H1 (cell line): ENCODE measurements around the gene KRT72. TPM values are rescaled to one million over a fixed set of nuclear protein-coding genes. Genes with fewer than 3 reads are reported as not detected.

Source experiments
- EZH2 ChIP-seq: fragments of 200-600 bp; sonication (generic); IDR thresholded peaks from 2 replicates; pipeline ENCODE4 v1.7.1; 2012; ENCODE audit warnings: low read depth, mild to moderate bottlenecking, moderate library complexity, low read length, inconsistent platforms; ENCODE audit not compliant: severe bottlenecking
- HDAC2 ChIP-seq, 2 experiments: fragments of 300-600 bp in 1 of 2; sonication (generic) in 1 of 2; IDR thresholded peaks; 2 replicates each; pipeline ENCODE4 v1.6.1; 2011 to 2012; ENCODE audit warnings: low read depth in 2 of 2, low read length in 2 of 2, mild to moderate bottlenecking in 2 of 2, moderate library complexity in 2 of 2, borderline replicate concordance in 1 of 2, inconsistent platforms in 1 of 2
- POLR2A ChIP-seq, 2 experiments: IDR thresholded peaks; 1 replicate in 1 of 2; 2 replicates in 1 of 2; pipeline ENCODE4 v1.6.1; 2011; ENCODE audit warnings: low read depth in 2 of 2, low read length in 2 of 2, mild to moderate bottlenecking in 2 of 2; ENCODE audit errors: control extremely low read depth in 1 of 2
- polyA plus RNA-seq, 7 experiments: library from polyadenylated mRNA; depleted of rRNA in 3 of 7; stranded (reverse) in 5 of 7; unstranded in 2 of 7; fragments of >200 nt in 5 of 7; fragments of 200-250 nt in 2 of 7; gene quantifications; 1 replicate in 5 of 7; 2 replicates in 1 of 7; 4 replicates in 1 of 7; pipeline versions ENCODE4 v1.2.1 to v1.2.3, GENCODE V29; 2011 to 2013; ENCODE audit warnings: missing spikeins in 2 of 7, mixed read lengths in 2 of 7
- total RNA-seq: library from RNA; stranded (reverse); fragmentation: NEBNext Ultra II Directional; extraction: Animal tissue kit (Norgen Biotek cat#: 25700); gene quantifications from 2 replicates; pipeline ENCODE4 v1.2.1, GENCODE V29; 2021
- TF ChIP-seq, protein P1 (sequence below): IDR thresholded peaks from 2 replicates; pipeline ENCODE4 v1.6.1; 2012; ENCODE audit warnings: inconsistent platforms

The KRT72 gene
- total and polyA plus RNA-seq, 2 of the 8 experiments (the other 6 are each of a cell fraction or from before 2014, with no cell fraction given), result not detected

DNA sequence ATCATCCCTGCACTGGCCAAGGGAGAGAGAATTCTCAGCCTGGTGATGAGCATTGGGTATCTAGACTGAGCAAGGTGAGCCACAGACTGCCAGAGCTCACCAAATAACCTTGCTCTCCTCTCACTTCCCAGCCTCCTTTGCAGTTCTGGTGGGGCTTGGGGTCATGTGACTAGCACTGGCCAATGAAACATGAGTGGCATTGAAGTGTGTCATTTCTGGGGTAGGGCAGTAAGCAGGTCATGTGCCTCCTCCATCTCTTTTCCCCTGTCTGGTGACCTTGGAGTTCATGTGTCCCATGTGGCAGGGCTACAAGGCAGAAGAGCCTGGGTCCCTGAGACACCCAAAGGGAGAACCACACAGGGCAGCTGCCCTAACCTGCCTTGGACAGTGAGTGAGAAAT is 3.6 kb upstream of the KRT72 start (continued):
- TF ChIP-seq HDAC2 (IDR thresholded peaks at IDR 0.05; ENCODE audit: borderline replicate concordance in 1 of 2, low read depth in 2 of 2, low read length in 2 of 2) (no peak), EZH2 (no peak), POLR2A (IDR thresholded peaks at IDR 0.05; ENCODE audit: control extremely low read depth in 1 of 2, low read depth in 2 of 2, low read length in 2 of 2) (no peak)
- TF ChIP-seq, protein P1, sequence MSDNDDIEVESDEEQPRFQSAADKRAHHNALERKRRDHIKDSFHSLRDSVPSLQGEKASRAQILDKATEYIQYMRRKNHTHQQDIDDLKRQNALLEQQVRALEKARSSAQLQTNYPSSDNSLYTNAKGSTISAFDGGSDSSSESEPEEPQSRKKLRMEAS, result no peak
